ENCODE results near the gene SMYD3.
"Not testable (repeated sequence)": the region's sequence is repeated elsewhere in the genome, so short reads cannot be mapped to it uniquely, and the experiment has no call there.

Gene SMYD3

DNA sequence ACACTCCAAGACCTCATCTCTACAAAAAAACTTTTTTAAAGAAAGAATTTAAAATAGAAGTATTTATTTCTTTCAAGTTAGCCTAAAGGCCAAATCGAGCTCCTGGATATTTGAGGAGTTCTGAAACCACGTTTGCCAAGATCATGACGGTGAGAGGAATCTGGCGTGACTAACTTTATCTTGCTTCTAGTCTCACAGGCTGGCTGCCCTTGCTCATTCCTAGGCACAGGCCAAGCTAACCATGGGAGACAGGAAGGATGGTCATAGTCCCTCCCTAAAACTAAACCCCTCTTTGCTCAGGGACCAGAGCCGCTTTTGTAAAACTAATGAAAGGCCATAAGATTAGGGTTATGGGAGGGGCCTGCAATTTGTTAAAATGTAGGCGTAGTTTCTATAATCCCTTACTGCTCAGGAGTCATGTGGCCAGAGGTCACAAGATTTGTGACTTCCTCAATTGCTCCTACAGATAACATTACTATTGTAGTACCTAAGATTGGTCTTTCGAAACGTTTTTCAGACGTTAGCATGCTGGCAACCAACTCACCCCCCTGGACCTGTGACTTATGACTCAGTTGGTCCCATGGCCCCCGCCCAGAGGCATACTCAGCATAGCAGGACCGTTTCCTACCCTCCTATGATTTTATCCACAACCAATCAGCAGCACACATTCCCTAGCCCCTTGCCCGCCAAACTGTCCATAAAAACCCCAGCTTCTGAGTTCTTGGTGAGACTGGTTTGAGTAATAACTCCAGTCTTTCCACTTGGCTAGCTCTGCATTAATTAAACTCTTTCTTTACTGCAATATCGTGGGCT, 425.0 kb downstream of the SMYD3 start:
- DNase-seq = no peak

DNA sequence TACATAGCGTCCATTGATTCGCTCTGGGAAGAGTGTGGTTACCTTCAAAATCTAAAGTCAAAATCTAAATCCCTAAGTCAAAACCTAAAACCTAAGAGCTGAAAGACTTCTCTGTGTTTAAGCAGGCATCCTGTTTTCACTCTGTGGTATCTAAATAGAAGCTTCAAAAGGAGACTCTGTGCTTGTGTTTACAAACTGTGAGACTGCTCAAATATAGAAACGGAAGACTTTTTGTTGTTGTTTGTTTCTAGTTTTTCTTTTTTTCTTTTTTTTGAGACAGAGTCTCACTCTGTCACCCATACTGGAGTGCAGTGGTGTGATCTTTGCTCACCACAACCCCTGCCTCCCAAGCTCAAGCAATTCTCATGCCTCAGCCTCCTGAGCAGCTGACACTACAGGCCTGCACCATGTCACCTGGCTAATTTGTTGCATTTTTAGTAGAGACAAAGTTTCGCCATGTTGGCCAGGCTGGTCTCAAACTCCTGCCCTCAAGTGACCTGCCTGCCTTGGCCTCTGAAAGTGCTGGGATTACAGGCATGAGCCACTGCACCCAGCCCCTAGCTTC, 425.9 kb downstream of the SMYD3 start:
- no peak for DNase-seq

DNA sequence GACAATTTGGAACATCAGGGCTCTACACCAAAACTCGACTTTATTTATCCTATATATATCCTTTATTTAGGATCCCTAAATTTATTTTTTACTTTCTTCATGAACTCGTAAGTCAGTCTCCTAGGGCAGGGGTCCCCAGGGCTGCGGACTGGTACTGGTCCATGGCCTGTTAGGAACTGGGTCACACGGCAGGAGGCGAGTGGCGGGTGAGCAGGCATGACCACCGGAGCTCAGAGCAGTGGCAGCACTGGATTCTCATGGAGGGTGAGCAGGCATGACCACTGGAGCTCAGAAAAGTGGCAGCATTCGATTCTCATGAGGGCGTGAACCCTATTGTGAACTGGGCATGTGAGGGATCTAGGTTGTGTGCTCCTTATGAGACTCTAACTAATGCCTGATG, 427.0 kb downstream of the SMYD3 start:
- no peak for DNase-seq

DNA sequence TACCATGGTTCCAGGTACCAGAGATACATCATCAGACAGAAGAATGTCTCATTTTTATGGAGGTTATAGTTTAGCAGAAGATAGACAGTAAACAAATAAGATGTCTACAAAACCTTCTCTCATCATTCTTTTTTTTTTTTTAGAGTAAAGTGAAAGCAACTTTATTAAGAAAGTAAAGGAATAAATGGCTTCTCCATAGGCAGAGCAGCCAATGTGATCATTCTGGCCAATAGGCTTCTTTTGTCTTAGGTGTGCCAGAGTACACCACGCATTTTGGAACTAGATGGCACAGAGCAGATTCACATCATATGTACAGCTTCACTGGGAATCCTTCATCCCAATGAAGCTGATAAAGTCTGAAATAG, 428.2 kb downstream of the SMYD3 start:
- DNase-seq = no peak

DNA sequence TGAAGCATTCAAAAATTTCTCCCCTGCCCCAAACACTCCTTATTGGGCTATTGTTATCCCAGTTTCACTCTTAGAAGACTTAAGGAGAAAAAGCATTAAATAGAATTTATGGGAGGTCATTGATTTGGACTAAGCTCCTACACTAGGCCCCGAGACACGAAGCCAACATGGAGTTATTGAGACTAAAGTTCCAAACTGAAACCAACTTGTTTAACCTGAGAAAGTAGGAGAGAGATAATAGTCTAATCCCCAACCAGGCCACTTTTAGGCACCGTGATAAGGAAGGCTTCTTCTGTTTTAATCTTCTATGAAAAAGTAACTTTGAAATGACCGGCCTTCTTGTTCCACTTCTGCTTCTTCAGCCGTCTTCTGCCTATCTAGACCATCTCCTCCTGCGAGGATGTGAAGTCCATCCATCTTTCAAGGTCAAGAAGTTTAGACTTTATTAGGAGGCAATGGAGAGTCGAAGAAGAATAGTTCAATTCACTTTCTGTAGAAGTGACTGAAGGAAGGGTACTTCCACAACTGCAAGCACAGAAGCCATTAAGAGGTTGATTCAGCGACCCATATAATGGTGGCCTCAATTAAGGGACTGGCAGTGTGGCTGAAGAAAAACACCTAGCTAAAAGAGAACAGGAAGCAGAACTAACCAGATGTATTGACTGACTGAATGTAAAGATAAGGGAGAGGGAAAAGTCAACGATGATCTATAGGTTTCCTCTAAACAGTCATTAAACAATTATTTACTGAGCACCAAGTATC, 428.8 kb downstream of the SMYD3 start:
- no peak for DNase-seq

DNA sequence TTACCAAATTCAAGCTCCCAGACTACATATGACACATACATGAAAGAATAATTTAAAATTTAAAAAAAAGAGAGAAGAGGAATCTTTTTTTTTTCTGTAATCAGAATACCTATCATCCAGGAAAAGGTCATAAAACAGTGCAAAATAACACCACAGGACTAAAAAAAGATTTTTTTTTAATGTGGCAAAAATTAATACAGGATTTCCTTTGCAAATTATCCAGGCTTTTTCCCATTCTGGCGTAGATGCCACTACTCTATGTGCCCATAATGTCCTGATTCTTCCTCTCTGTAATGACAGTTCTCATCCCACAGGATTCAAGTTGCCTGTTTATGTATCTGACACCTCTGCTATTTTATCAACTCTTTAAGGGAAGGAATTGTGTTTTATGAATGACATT, 429.6 kb downstream of the SMYD3 start:
- no peak for DNase-seq

DNA sequence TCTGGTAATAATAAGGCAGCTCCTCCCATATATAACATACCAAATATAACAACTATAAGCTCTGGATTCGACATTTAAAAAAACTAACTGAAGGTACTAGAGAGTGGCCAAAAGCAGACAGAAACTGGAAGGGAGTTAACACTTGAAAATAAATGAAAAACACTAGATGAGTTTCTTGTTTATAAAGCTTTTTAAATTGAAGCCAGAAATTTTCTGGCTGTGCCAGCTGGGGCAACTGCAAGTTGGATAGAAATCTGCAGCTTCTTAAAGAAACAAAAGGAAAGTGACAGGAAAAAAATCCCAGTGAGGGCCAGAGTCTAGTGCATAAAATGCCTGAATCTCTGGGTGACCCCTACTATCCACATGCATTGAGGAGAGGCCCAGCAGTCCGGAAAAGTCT, 432.7 kb downstream of the SMYD3 start:
- no peak for DNase-seq

DNA sequence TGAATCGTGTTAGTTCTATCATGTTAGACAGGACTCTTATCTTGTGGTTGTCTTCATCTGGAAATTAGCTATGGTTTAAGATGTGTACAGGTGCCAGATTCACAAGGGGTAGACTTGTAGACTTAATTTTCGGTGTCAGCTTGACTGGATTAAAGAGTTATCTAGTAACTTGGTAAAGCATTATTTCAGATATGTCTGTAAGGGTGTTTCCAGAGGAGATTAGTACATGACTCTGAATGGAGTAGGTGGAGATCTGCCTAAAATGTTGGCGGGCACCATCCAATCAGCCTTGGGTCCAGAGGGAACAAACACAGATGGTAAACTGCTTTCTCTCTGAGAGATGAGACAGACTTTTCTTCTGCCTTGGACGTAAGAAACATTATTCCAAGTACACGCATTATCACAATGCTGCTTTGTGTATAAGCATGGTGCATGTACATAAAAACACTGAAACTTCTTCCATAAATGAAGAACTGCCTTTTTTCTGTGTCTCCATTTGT, 434.6 kb downstream of the SMYD3 start:
- DNase-seq = no peak

DNA sequence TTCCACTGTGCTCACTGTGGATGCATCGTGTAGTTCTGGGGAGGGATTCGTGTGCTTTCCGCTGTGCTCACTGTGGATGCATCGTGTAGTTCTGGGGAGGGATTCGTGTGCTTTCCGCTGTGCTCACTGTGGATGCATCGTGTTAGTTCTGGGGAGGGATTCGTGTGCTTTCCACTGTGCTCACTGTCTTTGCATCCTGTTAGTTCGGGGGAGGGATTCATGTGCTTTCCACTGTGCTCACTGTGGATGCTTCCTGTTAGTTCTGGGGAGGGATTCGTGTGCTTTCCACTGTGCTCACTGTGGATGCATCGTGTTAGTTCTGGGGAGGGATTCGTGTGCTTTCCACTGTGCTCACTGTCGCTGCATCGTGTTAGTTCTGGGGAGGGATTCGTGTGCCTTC, 435.1 kb downstream of the SMYD3 start:
- not testable (repeated sequence) for DNase-seq

DNA sequence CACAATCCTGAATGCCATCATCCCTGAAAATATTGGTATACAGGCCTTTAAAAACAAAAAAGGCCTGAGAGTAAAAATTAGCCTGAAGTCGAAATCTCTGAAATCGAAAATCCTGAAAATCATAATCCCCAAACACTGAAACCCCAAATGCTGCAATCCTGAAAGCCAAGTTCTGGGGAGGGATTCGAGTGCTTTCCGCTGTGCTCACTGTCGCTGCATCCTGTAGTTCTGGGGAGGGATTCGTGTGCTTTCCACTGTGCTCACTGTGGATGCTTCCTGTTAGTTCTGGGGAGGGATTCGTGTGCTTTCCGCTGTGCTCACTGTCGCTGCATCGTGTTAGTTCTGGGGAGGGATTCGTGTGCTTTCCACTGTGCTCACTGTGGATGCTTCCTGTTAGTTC, 435.5 kb downstream of the SMYD3 start:
- not testable (repeated sequence) for DNase-seq

DNA sequence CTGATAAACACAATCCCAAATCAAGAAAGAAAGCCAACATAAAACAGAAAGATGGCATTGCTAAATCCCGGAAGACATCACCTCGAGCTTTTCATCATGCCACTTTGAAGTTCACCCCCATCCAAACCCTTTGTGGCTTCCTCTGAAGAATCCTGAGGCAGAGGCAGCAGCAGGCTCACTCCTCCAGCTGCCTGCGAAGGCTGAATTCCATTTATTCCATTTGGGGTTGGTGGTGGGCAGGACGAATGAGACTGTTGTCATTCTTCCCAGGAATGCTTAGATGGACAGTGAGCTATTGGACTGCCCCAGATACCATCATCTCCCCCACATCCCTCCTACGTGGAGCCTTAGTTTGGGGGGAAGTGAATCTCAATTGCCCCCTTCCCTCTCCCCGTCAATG, 437.5 kb downstream of the SMYD3 start:
- no peak for DNase-seq

DNA sequence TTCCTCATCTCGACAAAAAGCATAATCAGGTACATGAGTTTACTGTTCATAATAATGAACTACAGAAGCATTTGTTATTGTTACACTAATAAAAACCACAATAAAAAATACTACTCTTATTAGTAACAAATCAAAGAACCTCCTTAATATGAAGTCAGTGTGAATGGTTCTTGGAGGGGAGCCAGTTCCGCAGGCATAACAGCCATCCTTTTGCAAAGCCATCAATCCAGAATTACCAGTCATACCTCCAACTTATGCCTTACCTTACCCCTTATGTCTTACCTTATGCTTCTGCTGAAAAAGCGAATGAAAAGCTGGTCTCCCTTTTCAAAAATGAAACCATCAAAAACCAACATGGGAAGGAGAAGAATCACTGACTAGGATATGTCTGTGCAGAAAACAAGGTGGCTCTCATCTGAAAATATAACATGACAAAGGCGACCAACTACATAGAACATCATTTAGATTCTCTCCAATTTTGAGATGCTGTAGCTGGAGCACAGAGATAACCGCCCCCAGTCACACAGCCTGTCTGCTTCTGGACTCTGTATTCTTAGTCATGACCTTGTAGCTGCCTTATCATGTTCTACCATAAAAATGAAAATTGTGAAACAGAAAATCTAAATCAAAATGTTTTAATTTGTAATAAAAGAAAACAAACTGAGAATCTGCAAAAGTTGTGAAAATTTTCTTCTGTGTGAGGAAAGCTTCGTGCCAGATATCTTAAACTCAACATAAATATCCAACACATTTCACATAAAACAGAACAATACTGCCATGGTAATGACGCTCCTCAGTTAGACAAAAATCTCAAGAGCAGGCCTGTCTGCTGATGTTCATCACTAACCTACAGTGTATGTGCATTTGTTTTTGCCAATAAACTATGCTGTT, 438.2 kb downstream of the SMYD3 start:
- no peak for DNase-seq

DNA sequence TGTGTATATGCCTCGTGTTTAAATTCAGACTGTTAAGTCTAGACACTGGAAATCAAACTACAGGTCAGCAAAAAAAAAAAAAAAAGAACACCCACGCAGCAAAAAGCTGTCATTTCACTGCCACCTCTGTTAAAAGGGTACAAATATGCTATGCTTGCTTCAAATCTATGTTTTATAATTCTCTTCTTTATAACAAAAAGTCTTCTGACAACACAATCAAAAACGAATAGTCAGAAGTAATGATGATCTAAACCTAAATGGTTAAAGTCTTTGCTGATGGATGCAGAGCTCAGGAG, 438.9 kb downstream of the SMYD3 start:
- DNase-seq = no peak

DNA sequence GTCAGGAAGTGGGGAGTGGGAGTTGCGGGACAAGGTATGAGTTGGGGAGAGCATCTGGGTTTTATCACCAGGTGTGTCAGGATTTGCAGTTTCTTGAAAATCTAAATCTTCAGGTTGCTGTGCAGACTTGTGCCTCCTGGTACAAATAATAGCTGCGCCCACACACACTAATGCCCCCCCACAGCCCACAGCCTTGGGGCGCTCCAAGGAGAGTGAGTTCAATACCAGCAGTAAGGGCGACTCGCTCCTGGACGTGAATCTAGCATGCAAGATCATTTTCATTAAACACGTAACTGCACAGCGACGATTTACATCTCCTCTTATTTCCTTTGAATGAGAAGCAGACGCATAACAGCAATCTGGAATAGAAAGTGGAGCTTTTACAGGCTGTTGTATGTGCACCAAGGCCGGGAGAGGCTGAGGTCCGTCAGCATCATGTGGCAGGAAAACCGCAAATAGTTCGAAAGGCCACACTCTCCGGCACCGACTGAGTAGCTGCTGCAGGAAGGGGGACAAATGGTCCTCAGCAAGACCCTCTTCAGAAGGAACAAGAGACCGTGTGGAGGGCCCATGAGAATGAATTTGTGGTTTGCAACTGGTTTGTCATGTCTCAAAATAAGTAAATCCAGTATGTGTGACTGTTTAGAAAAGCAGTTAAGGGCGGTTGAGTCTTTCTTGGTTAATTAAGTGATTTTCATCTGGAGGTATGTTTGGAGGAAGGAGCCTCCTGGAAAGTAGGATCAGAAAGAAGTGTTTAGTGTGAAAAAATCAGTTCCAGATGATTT, 439.5 kb downstream of the SMYD3 start:
- no peak for DNase-seq

DNA sequence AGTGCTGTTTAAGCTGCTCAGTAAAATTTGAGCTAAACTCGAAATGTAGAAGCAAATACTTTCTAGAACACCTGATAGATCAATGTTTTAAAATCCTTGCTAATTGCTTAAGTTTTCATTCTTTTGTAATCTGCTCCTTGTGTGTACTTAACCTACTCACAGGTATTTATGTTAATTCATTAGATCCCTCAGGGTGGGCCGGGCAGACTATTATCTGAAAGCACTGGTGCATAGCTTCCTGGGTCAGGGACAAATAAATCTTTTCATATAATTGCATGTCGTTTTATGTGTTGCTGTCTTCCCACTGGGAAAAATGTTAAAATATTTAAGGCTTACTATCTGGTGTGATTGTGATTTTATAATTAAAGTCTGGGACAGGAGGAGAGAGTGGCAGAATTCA, 440.5 kb downstream of the SMYD3 start:
- DNase-seq = no peak

DNA sequence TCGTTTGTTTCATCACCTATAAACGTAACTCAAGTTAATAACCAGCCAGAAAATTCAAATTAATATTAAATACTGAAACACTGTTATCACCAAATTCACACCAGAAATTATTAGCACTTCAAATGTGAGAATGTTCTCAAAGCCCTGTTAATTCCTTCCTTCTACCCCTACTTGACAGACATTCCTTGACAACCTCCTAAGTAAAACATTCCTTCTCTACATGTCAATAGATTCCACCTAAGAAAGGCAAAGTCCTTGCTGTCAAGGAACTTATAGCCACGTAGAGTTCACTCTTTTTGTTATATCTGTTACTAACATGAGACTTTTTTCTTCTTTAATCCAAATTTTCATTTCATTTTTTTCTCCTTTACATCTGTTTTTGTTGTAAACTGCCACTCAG, 441.5 kb downstream of the SMYD3 start:
- no peak for DNase-seq

DNA sequence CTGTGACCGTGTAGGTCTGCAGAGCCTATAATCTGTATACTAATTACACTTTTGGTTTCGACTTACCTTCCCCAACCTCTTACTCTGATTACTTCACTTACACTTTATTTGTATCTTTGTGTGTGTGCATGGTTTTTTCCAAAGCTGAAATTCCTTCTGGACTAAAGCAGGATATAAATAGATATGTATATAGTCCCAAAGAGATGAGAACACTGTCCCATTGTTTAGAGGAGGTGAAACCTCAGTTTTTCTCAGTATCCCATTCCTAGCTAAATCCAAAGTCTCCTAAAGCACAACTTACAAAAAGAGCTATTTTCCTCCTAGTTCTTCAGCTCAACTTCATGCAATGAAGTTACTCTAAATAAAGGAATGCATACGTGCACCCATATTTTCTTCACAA, 442.2 kb downstream of the SMYD3 start:
- no peak for DNase-seq

DNA sequence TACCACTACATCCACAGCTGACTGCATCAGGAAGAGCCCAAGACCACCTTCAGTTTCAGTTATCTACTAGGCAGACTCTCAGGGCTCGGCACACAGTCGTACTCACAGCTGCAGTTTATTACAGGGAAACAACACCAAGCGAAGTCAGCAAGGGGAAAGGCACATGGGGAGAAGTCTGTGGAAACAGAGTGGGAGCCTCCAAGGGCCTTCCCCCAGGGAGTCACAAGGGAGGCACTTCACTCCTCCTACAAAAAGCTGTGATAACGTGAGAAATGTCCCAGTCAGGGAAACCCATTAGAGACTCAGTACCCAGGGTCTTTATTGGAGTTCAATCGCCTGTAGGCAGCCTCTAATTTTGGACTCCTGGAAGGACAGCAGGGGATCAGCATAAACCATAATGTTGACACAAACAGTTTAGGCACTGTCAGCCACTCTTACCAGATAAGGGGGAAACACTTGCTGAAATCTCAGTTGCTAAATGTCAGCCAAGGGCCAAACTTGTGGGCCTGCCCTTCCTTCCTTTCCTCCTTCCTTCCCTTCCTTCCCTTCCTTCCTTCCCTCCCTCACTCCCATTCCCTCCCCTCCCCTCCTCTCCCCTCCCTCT, 444.0 kb downstream of the SMYD3 start:
- no peak for DNase-seq

DNA sequence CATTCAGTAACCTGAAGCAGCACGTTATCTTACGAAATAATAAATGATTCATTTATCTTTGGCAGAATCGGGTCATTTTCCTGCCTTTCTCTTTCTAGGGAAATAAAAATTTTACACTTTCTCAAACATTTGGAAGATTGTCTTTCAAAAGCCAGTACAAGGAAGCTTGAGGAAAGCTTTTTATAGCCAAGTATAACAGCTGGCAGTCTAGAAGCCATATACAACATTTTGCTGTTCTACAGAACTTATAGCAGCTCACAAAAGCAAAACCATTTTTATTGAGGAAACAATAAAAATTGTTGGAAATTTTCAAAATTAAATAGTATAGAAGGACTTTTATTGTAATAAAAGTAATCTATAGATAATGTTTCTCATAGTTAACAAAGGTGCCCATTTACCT, 448.6 kb downstream of the SMYD3 start:
- DNase-seq = no peak

DNA sequence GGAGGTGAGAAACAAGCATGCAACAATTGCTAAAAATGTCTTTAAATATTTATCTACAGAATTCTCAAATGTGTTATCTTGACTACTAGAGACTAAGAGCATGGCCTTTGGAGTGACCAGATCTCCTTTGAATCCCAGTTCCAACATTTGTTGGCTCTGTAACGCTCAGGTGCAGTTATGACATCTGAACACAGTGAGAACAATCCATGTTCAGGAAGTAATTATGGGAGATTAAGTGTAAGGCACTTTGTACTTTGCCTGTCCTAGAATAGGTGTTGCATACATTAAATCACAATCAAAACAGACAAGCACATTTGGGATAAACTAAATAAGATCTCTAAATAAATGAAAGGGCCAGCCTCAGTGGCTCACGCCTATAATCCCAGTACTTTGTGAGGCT, 454.5 kb downstream of the SMYD3 start:
- DNase-seq = no peak

DNA sequence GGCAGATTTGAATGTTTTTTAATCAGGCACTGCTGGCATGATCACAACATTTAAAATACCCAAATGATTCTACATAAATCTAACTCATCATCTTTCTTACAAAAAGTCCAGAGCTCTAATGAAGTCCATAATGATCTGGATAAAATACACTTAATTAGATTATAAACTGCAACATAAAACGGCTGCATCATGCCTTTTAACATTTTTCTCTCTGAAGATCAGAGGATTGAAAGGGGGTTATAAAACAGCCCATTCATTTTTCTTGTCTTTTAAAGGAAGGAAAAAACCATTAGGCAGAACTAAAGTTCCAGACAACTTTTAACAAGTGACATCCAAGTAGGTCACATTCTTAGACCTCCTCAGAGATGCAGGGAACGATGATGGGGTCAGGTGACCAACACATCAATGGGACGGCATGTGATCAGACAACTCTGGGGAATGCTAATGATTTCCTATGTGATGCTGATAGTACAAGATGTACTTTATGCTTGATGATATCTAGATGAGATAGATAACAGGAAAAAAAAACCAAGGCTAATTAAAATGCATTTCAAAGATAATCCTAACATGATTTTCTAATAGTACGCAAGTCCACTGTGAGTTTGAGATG, 455.1 kb downstream of the SMYD3 start:
- DNase-seq = no peak

DNA sequence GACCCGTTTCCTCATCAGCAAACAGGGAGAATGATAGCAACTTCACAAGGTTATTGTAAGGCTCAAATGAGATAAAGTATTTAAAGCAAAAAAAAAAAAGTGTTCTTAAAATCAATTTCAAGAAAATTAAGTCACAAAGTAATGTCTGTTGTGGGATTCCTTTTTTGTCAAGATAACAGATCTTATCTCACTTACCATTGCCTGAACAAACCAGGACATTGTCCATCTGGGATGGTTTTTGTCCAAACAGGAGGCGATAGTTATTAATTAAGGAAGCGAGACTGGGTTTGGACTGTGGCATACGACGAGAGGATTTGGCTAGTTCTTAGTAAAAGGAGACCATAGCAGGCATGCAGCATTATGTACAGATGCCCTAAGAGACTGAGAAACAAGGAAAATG, 458.4 kb downstream of the SMYD3 start:
- DNase-seq = no peak

Measured in NCI-H187 (cell line).